ENCODE data around the gene FBXO44. TPM values are rescaled to one million over a fixed set of nuclear protein-coding genes. Genes with fewer than 3 reads are reported as not detected.

FBXO44 gene
- total and polyA plus RNA-seq, 7 experiments from 2014 or later, result 11.3 to 67.1 (median 35.5) TPM

DNA sequence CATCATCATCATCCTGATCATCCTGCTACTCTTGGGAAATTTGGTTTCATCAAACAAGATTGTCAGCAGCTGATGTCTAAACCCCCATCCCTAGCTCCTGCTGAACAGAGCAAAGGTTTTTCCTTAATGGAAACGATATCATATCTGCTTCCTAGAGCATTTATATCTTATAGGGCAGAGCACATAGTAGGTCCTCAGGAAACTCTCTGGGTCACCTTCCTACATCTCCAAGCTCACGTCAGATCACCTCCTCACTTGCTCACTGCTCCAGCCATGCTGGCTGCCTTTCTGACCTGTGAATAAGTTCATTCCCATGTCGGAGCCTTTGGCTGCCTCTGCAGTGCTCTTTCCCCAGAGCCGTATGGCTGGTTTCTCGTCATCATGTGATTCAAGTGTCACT lies 10.9 kb upstream of the FBXO44 start:
- H3K36me3 ChIP-seq (ENCODE audit: control insufficient read depth in 2 of 3, insufficient read depth in 3 of 3, low read length in 3 of 3), result no peaks in the 10 kb centered on the region
- intact Hi-C loops (cut with micrococcal nuclease), result loop anchor here in 1 of 2 donors (10.0 kb wide), 1 partner anchor 169 kb away; the partner anchor contains the start of gene DISP3
- no peaks in the 10 kb centered on the region for H3K4me1 ChIP-seq (ENCODE audit: control insufficient read depth in 2 of 2, insufficient read depth in 2 of 2, low read length in 2 of 2)
- no peaks in the 10 kb centered on the region for H3K27me3 ChIP-seq (ENCODE audit: control insufficient read depth in 2 of 2, insufficient read depth in 2 of 2, low read length in 2 of 2)
- ATAC-seq, result no peak
- CTCF ChIA-PET, result interaction anchor here (0.6 to 5.9 kb wide), 13 partner anchors 20 to 648 kb away, joined by 3 to 67 read pairs (median 4); partner anchors contain the start of gene MTOR
- Mint-ChIP-seq H3K4me1 (peaks cover 0 to 5% (median 0%) of the 10 kb centered on the region in 7 donors), H3K4me3 (no peak overlapping the region), H3K27me3 (peaks cover 0 to 6% (median 0%) of the 10 kb centered on the region in 5 donors), H3K36me3 (no peaks in the 10 kb centered on the region), H3K9me3 (no peaks in the 10 kb centered on the region), H3K27ac (no peak overlapping the region)
- no peak overlapping the region for H3K4me3 ChIP-seq (ENCODE audit: low read length)
- H3K27ac ChIP-seq (ENCODE audit: low read depth, low read length), result no peak overlapping the region
- POLR2A ChIA-PET, result interaction anchor here (1.5 kb wide), 1 partner anchor 38 kb away, joined by 3 read pairs; no protein-coding TSS in a partner anchor
- H3K9me3 ChIP-seq (ENCODE audit: control insufficient read depth in 2 of 3, low read length in 3 of 3), result no peaks in the 10 kb centered on the region
- no peak for DNase-seq

DNA sequence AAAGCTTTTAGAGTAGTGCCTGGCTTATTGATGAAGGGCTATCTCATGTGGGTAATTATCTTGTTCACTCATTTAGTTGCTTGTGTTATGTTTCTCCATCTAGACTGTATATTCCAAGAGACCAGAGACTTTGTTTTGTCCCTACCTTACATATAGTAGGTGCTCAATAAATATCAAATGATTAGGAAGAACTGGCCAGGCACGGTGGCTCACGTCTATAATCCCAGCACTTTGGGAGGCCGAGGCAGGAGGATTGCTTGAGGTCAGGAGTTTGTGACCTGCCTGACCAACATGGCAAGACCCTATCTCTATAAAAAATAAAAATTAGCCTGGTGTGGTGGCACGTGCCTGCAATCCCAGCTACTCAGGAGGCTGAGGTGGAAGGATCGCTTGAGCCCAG lies 9.4 kb upstream of the FBXO44 start:
- no peak overlapping the region for H3K27ac Mint-ChIP-seq
- Histone ChIP-seq H3K4me1 (ENCODE audit: control insufficient read depth in 2 of 2, insufficient read depth in 2 of 2, low read length in 2 of 2) (peaks cover 0 to 11% of the 10 kb centered on the region in 2 donors), H3K4me3 (ENCODE audit: low read length) (no peak overlapping the region), H3K9me3 (ENCODE audit: control insufficient read depth in 2 of 3, low read length in 3 of 3) (no peaks in the 10 kb centered on the region), H3K27ac (ENCODE audit: low read depth, low read length) (no peak overlapping the region), H3K27me3 (ENCODE audit: control insufficient read depth in 2 of 2, insufficient read depth in 2 of 2, low read length in 2 of 2) (no peaks in the 10 kb centered on the region), H3K36me3 (ENCODE audit: control insufficient read depth in 2 of 3, insufficient read depth in 3 of 3, low read length in 3 of 3) (no peaks in the 10 kb centered on the region)
- ATAC-seq, result no peak
- intact Hi-C loops (cut with micrococcal nuclease), result loop anchor here in 1 of 2 donors (10.0 kb wide), 1 partner anchor 170 kb away; the partner anchor contains the start of gene DISP3
- DNase-seq, result no peak
- ChIA-PET POLR2A (interaction anchor here (0.7 to 1.0 kb wide), 2 partner anchors 20 to 98 kb away, joined by 3 to 5 read pairs; no protein-coding TSS in a partner anchor), CTCF (interaction anchor here (0.6 to 5.9 kb wide), 12 partner anchors 11 to 607 kb away, joined by 3 to 67 read pairs (median 5); no protein-coding TSS in a partner anchor)
- no peaks in the 10 kb centered on the region for H3K9me3 Mint-ChIP-seq
- H3K36me3 Mint-ChIP-seq, result no peaks in the 10 kb centered on the region
- peaks cover 0 to 15% (median 10%) of the 10 kb centered on the region in 7 donors for H3K4me1 Mint-ChIP-seq
- peaks cover 0 to 12% (median 0%) of the 10 kb centered on the region in 5 donors for H3K27me3 Mint-ChIP-seq
- no peak overlapping the region for H3K4me3 Mint-ChIP-seq

DNA sequence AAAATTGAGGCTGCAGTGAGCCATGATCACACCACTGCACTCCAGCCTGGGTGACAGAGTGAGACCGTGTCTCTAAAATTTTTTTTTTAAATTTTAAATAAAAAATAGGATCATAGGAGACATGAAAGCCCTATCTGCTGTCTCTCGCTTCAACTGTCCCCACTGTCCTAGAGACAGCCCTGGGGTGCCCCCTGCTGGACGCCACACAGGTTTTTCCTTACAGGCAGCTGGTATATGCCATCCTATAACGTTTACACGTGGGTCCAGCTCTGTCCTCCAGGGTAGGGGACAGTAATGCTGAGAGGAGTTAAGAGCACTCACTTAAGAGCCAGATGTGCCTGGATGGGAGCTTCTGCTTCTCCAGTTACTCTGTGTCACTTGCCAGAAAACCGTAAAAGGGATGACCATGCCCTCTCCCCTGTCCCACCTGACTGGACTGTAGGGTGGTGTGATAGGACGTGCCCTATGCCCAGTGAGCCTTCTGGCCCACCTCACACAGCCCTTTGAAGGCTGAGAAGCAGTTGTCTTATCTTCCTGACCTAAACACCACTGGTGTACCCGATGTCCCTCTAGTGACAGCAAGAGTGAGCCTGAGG lies 8.9 kb upstream of the FBXO44 start:
- Mint-ChIP-seq H3K27ac (no peak overlapping the region), H3K27me3 (peaks cover 0 to 14% (median 0%) of the 10 kb centered on the region in 5 donors), H3K36me3 (no peaks in the 10 kb centered on the region), H3K9me3 (no peaks in the 10 kb centered on the region), H3K4me1 (peaks cover 2 to 20% (median 12%) of the 10 kb centered on the region in 7 donors), H3K4me3 (no peak overlapping the region)
- Histone ChIP-seq H3K36me3 (ENCODE audit: control insufficient read depth in 2 of 3, insufficient read depth in 3 of 3, low read length in 3 of 3) (no peaks in the 10 kb centered on the region), H3K4me3 (ENCODE audit: low read length) (no peak overlapping the region), H3K27me3 (ENCODE audit: control insufficient read depth in 2 of 2, insufficient read depth in 2 of 2, low read length in 2 of 2) (no peaks in the 10 kb centered on the region), H3K9me3 (ENCODE audit: control insufficient read depth in 2 of 3, low read length in 3 of 3) (no peaks in the 10 kb centered on the region), H3K27ac (ENCODE audit: low read depth, low read length) (no peak overlapping the region), H3K4me1 (ENCODE audit: control insufficient read depth in 2 of 2, insufficient read depth in 2 of 2, low read length in 2 of 2) (peaks cover 2 to 15% of the 10 kb centered on the region in 2 donors)
- ChIA-PET CTCF (interaction anchor here (0.6 to 5.9 kb wide), 14 partner anchors 10 to 608 kb away, joined by 3 to 67 read pairs (median 5); no protein-coding TSS in a partner anchor), POLR2A (interaction anchor here (0.6 to 1.0 kb wide), 3 partner anchors 19 to 557 kb away, joined by 3 to 5 read pairs (median 3); no protein-coding TSS in a partner anchor)
- intact Hi-C loops (cut with micrococcal nuclease), result loop anchor here in 1 of 2 donors (10.0 kb wide), 1 partner anchor 171 kb away; the partner anchor contains the start of gene DISP3
- DNase-seq (peak; percentile 60 to 81 (median 74)), ATAC-seq (peak; percentile 68)

DNA sequence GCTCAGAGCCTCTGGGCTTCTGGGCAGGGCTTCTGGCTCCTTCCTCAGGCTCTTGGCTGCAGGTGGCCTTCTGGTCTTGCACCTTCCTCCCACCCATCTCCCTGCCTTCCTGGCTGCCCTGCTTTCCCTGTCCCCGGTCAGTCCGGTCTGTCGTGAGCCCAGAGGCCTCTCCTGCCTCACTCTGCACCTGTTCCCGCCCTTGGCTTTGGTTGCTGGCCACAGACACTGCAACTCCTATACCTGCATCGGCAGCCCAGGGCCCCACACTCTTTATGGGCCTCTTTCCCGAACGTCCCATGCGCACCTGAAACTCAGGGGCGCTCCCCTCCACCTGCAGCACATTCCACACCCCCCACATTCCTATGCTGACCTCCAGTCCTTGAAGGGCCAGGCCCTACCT lies 8.4 kb upstream of the FBXO44 start:
- ATAC-seq (no peak), DNase-seq (no peak)
- H3K4me1 Mint-ChIP-seq, result peaks cover 8 to 26% (median 17%) of the 10 kb centered on the region in 7 donors
- no peaks in the 10 kb centered on the region for H3K36me3 ChIP-seq (ENCODE audit: control insufficient read depth in 2 of 3, insufficient read depth in 3 of 3, low read length in 3 of 3)
- H3K27ac ChIP-seq (ENCODE audit: low read depth, low read length), result no peak overlapping the region
- no peaks in the 10 kb centered on the region for H3K9me3 ChIP-seq (ENCODE audit: control insufficient read depth in 2 of 3, low read length in 3 of 3)
- peaks cover 8 to 19% of the 10 kb centered on the region in 2 donors for H3K4me1 ChIP-seq (ENCODE audit: control insufficient read depth in 2 of 2, insufficient read depth in 2 of 2, low read length in 2 of 2)
- POLR2A ChIA-PET, result interaction anchor here (0.6 kb wide), 1 partner anchor 557 kb away, joined by 3 read pairs; no protein-coding TSS in a partner anchor
- no peaks in the 10 kb centered on the region for H3K36me3 Mint-ChIP-seq
- CTCF ChIA-PET, result interaction anchor here (0.6 to 5.9 kb wide), 12 partner anchors 9 to 608 kb away, joined by 3 to 67 read pairs (median 5); no protein-coding TSS in a partner anchor
- intact Hi-C loops (cut with micrococcal nuclease), result loop anchor here in 1 of 2 donors (10.0 kb wide), 1 partner anchor 172 kb away; the partner anchor contains the start of gene DISP3
- H3K27ac Mint-ChIP-seq, result peak overlapping the region in 2 of 9 donors; percentile 41 to 69
- H3K4me3 ChIP-seq (ENCODE audit: low read length), result no peak overlapping the region
- peaks cover 0 to 20% (median 0%) of the 10 kb centered on the region in 5 donors for H3K27me3 Mint-ChIP-seq
- no peak overlapping the region for H3K4me3 Mint-ChIP-seq
- H3K9me3 Mint-ChIP-seq, result no peaks in the 10 kb centered on the region
- no peaks in the 10 kb centered on the region for H3K27me3 ChIP-seq (ENCODE audit: control insufficient read depth in 2 of 2, insufficient read depth in 2 of 2, low read length in 2 of 2)

DNA sequence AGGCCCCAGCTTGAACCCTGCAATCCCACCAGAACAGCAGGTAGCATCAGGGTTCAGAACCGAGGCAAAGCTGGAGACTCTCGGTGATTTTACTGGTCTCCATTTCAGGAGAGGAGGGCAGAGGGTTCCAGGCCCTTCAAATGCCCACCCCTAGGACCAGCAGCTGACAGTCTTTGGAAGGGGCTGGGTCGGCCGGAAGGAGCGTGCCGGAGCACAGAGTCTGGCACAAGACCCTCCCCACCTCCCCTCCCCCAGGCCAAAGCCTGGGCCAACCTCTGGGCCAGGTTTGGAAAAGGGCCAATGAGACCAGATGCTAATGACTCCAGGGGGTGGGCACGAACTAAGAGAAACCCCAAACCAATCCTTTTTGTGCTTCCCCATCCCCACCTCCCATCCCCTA lies 7.3 kb upstream of the FBXO44 start:
- DNase-seq (no peak), ATAC-seq (no peak)
- H3K27ac Mint-ChIP-seq, result no peak overlapping the region
- Histone ChIP-seq H3K27me3 (ENCODE audit: control insufficient read depth in 2 of 2, insufficient read depth in 2 of 2, low read length in 2 of 2) (no peaks in the 10 kb centered on the region), H3K4me3 (ENCODE audit: low read length) (no peak overlapping the region), H3K4me1 (ENCODE audit: control insufficient read depth in 2 of 2, insufficient read depth in 2 of 2, low read length in 2 of 2) (peaks cover 9 to 19% of the 10 kb centered on the region in 2 donors), H3K36me3 (ENCODE audit: control insufficient read depth in 2 of 3, insufficient read depth in 3 of 3, low read length in 3 of 3) (no peaks in the 10 kb centered on the region), H3K9me3 (ENCODE audit: control insufficient read depth in 2 of 3, low read length in 3 of 3) (no peaks in the 10 kb centered on the region), H3K27ac (ENCODE audit: low read depth, low read length) (no peak overlapping the region)
- H3K27me3 Mint-ChIP-seq, result peaks cover 0 to 18% (median 0%) of the 10 kb centered on the region in 5 donors
- no peaks in the 10 kb centered on the region for H3K9me3 Mint-ChIP-seq
- CTCF ChIA-PET, result interaction anchor here (1.0 kb wide), 1 partner anchor 72 kb away, joined by 3 read pairs; no protein-coding TSS in a partner anchor
- H3K4me3 Mint-ChIP-seq, result no peak overlapping the region
- no peaks in the 10 kb centered on the region for H3K36me3 Mint-ChIP-seq
- POLR2A ChIA-PET, result no interaction called here
- intact Hi-C loops (cut with micrococcal nuclease), result loop anchor here in 1 of 2 donors (10.0 kb wide), 1 partner anchor 173 kb away; the partner anchor contains the start of gene DISP3
- peaks cover 11 to 33% (median 20%) of the 10 kb centered on the region in 7 donors for H3K4me1 Mint-ChIP-seq

DNA sequence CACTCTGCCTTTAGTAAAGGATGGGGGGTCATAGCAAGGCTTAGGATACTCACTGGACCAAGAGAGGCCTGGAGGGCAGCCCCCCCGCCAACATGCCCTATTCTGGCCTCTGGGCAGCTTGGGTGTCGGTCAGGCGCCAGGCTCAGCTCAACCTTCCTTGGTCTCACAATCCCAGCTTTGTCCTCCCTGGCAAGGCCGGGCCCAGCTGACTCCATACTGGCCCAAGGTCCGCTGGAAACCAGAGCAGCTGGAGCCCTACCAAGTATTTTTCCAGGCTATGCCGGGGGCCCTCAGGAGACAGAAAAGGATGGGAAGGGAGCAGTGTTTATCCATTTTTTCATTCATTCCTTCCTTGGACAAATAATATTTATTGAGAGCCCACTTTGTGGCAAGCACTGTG lies 6.6 kb upstream of the FBXO44 start:
- Mint-ChIP-seq H3K27ac (no peak overlapping the region), H3K4me3 (peak overlapping the region in 1 of 10 donors; percentile 58), H3K4me1 (peaks cover 11 to 40% (median 20%) of the 10 kb centered on the region in 7 donors), H3K27me3 (peaks cover 0 to 21% (median 0%) of the 10 kb centered on the region in 5 donors), H3K36me3 (no peaks in the 10 kb centered on the region), H3K9me3 (no peaks in the 10 kb centered on the region)
- CTCF ChIA-PET, result interaction anchor here (0.6 to 1.7 kb wide), 4 partner anchors 33 to 610 kb away, joined by 3 to 6 read pairs (median 4); partner anchors contain the start of gene MAD2L2
- intact Hi-C loops (cut with micrococcal nuclease), result loop anchor here in 1 of 2 donors (10.0 kb wide), 1 partner anchor 173 kb away; the partner anchor contains the start of gene DISP3
- H3K36me3 ChIP-seq (ENCODE audit: control insufficient read depth in 2 of 3, insufficient read depth in 3 of 3, low read length in 3 of 3), result no peaks in the 10 kb centered on the region
- DNase-seq, result no peak
- no peaks in the 10 kb centered on the region for H3K27me3 ChIP-seq (ENCODE audit: control insufficient read depth in 2 of 2, insufficient read depth in 2 of 2, low read length in 2 of 2)
- ATAC-seq, result no peak
- peaks cover 9 to 19% of the 10 kb centered on the region in 2 donors for H3K4me1 ChIP-seq (ENCODE audit: control insufficient read depth in 2 of 2, insufficient read depth in 2 of 2, low read length in 2 of 2)
- H3K27ac ChIP-seq (ENCODE audit: low read depth, low read length), result no peak overlapping the region
- POLR2A ChIA-PET, result interaction anchor here (0.6 kb wide), 1 partner anchor 476 kb away, joined by 3 read pairs; no protein-coding TSS in a partner anchor
- H3K9me3 ChIP-seq (ENCODE audit: control insufficient read depth in 2 of 3, low read length in 3 of 3), result no peaks in the 10 kb centered on the region
- H3K4me3 ChIP-seq (ENCODE audit: low read length), result no peak overlapping the region
